Gastroesophageal sphincter (tissue), 4 donors: ENCODE measurements around the gene PNPLA8. TPM values are rescaled to one million over a fixed set of nuclear protein-coding genes. Genes with fewer than 3 reads are reported as not detected.

Source experiments
- ATAC-seq: fragments of 150-250 bp; one replicate; pipeline ENCODE4 v1.9.1; 2016; ENCODE audit warnings: mild to moderate bottlenecking, moderate library complexity
- H3K27ac ChIP-seq, 4 donors: fragments of 200-600 bp; sonication (generic) in 3 of 4; 1 replicate in 3 of 4; 2 replicates in 1 of 4; pipeline ENCODE4 v1.5.1; 2016 to 2019
- H3K27me3 ChIP-seq: fragments of 200-600 bp; sonication (generic); one replicate; pipeline ENCODE4 v1.5.1; 2019
- H3K36me3 ChIP-seq, 2 donors: fragments of 200-600 bp; sonication (generic); one replicate each; pipeline ENCODE4 v1.5.1; 2019; ENCODE audit warnings: control low read depth in 1 of 2
- H3K4me1 ChIP-seq, 3 donors: fragments of 200-600 bp; sonication (generic); 1 replicate in 2 of 3; 2 replicates in 1 of 3; pipeline ENCODE4 v1.5.1; 2016 to 2019; ENCODE audit warnings: control low read depth in 2 of 3
- H3K4me3 ChIP-seq, 2 donors: fragments of 200-600 bp; sonication (generic); one replicate each; pipeline ENCODE4 v1.5.1; 2019; ENCODE audit warnings: mild to moderate bottlenecking in 1 of 2, moderate library complexity in 1 of 2
- H3K9me3 ChIP-seq, 3 donors: fragments of 200-600 bp; sonication (generic); one replicate each; pipeline ENCODE4 v1.5.1; 2017 to 2019; ENCODE audit warnings: control low read depth in 2 of 3
- CTCF ChIP-seq, 4 experiments: fragments of 200-600 bp in 2 of 4; fragments of 450-650 bp in 2 of 4; sonication (generic) in 1 of 4; IDR thresholded peaks; one replicate each; pipeline ENCODE4 v1.5.1; 2017 to 2019; ENCODE audit warnings: antibody characterized with exemption in 4 of 4, mild to moderate bottlenecking in 2 of 4, moderate library complexity in 2 of 4
- EP300 ChIP-seq: sonication (generic); formaldehyde crosslinking; IDR thresholded peaks from one replicate; pipeline ENCODE4 v1.6.1; 2017; ENCODE audit warnings: antibody characterized with exemption, mild to moderate bottlenecking
- POLR2A ChIP-seq, 2 donors: fragments of 450-650 bp; IDR thresholded peaks; one replicate each; pipeline ENCODE4 v1.6.1; 2017; ENCODE audit warnings: antibody characterized with exemption in 2 of 2, mild to moderate bottlenecking in 2 of 2, moderate library complexity in 1 of 2
- POLR2AphosphoS5 ChIP-seq: sonication (generic); formaldehyde crosslinking; IDR thresholded peaks from one replicate; pipeline ENCODE4 v1.6.1; 2017; ENCODE audit warnings: antibody characterized with exemption
- WGBS, 2 donors: methylation state at CpG; one replicate each; pipeline ENCODE4 v1.1.5; 2018; ENCODE audit warnings: low coverage in 1 of 2; 5-methylcytosine and 5-hydroxymethylcytosine counted together
- total RNA-seq, 4 donors: library from RNA; depleted of rRNA; stranded (reverse); fragments of >200 nt; gene quantifications; one replicate each; pipeline ENCODE4 v1.1.0, GENCODE V29; 2016

The PNPLA8 gene
- total RNA-seq, 4 donors from 2014 or later = 28.3 to 52.1 (median 44.9) TPM

DNA sequence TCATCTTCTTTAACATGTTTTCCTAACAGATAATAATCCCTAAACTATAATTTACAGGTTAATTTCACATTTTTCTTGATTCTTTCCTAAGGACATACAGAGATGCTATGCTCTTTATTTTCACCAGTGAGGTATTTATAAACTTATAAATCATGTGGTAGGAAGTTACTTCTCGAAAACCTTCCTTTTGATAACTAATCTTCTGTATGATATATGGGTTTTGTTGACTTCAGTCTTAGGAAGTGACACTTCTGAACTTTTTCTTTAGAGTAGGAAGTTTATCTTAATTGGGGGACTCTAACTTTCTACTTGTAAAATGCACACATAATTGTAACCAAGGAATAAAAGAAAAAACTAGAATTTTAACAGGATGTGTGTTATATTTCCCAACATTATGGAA, 9.8 kb upstream of the PNPLA8 start:
- no peak for TF ChIP-seq CTCF (IDR thresholded peaks at IDR 0.05)
- no peak for TF ChIP-seq POLR2A (IDR thresholded peaks at IDR 0.05)
- no peak for TF ChIP-seq POLR2AphosphoS5
- no peak for TF ChIP-seq EP300
- no peak overlapping the region for H3K27ac ChIP-seq
- 53 to 60% methylated on average over 1 of the region's 1 CpG for WGBS, 2 donors
- no peaks in the 10 kb centered on the region for H3K36me3 ChIP-seq
- no peak for ATAC-seq
- no peaks in the 10 kb centered on the region for H3K9me3 ChIP-seq
- H3K4me1 ChIP-seq = no peaks in the 10 kb centered on the region
- no peaks in the 10 kb centered on the region for H3K27me3 ChIP-seq
- H3K4me3 ChIP-seq = no peak overlapping the region

DNA sequence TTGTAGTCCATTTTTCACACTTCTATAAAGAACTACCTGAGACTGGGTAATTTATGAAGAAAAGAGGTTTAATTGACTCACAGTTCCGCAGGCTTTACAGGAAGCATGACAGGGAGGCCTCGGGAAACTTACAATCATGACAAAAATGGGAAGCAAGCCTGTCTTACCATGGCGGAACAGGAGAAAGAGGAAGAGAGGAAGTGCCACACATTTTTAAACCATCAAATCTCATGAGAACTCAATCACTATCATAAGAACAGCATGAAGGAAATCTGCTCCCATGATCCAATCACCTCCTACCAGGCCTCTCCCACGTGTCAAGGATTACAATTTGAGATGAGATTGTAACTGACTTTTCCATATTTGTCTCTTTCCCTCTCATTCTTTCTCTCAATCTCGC, 9.3 kb upstream of the PNPLA8 start:
- Histone ChIP-seq H3K27me3 (no peaks in the 10 kb centered on the region), H3K36me3 (no peaks in the 10 kb centered on the region), H3K27ac (no peak overlapping the region), H3K4me3 (no peak overlapping the region), H3K9me3 (no peaks in the 10 kb centered on the region), H3K4me1 (no peaks in the 10 kb centered on the region)
- ATAC-seq = no peak
- 80 to 83% methylated on average over 5 of the region's 5 CpGs for WGBS, 2 donors
- TF ChIP-seq POLR2AphosphoS5 (no peak), EP300 (no peak), CTCF (IDR thresholded peaks at IDR 0.05) (no peak), POLR2A (IDR thresholded peaks at IDR 0.05) (no peak)

DNA sequence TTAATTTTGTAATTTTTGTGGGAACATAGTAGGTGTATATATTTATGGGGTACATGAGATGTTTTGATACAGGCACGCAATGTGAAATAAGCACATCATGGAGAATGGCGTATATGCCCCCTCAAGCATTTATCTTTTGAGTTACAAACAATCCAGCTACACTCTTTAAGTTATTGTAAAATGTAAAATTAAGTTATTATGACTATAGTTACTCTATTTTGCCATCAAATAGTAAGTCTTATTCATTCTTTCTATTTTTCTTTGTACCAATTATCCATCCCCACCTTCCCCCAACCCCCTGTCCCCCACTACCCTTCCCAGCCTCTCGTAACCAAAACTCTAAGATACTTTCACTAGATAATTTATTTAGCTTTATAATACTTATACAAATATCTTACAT, 7.8 kb upstream of the PNPLA8 start:
- no peaks in the 10 kb centered on the region for H3K36me3 ChIP-seq
- no peaks in the 10 kb centered on the region for H3K4me1 ChIP-seq
- no peak overlapping the region for H3K27ac ChIP-seq
- no peaks in the 10 kb centered on the region for H3K9me3 ChIP-seq
- no peaks in the 10 kb centered on the region for H3K27me3 ChIP-seq
- 93 to 100% methylated on average over 3 of the region's 3 CpGs for WGBS, 2 donors
- TF ChIP-seq CTCF (IDR thresholded peaks at IDR 0.05) (no peak), POLR2AphosphoS5 (no peak), POLR2A (IDR thresholded peaks at IDR 0.05) (no peak), EP300 (no peak)
- ATAC-seq = no peak
- no peak overlapping the region for H3K4me3 ChIP-seq

- ATAC-seq = no peak
- H3K36me3 ChIP-seq = no peaks in the 10 kb centered on the region
- no peak overlapping the region for H3K4me3 ChIP-seq
- no peaks in the 10 kb centered on the region for H3K9me3 ChIP-seq
- no peak overlapping the region for H3K27ac ChIP-seq
- H3K27me3 ChIP-seq = no peaks in the 10 kb centered on the region
- peaks cover 4 to 13% (median 6%) of the 10 kb centered on the region in 3 donors for H3K4me1 ChIP-seq
- 67 to 84% methylated on average over 3 of the region's 3 CpGs for WGBS, 2 donors
- TF ChIP-seq POLR2A (IDR thresholded peaks at IDR 0.05) (no peak), EP300 (no peak), CTCF (IDR thresholded peaks at IDR 0.05) (no peak), POLR2AphosphoS5 (no peak)
Observed at GRCh38 chr7:108529341-108529740, 3.4 kb upstream of the PNPLA8 start.

DNA sequence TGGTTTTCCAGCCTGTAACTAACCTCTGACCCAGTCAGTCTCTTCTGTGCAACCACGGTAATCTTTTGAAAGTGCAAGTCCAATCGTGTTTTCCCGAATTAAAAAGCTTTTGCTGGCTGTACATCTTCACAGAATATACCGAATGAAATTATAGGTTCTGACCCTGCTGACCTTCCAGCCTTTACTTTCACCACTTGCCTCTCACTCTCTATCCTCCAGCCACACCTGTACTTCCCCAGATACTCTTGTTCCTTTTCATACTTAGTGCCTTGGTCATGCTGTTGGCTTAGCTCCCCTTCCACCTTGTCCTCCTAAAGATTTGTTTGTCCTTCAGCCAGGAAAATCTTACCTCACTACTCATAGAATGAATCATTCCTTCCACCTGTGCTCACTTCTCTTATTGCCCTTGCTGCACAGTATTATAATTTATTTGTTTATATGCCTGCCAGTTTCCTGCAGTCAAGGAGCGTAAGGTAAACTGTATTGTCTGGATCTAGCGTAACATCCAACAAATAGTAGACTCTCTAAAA, 2.3 kb upstream of the PNPLA8 start:
- no peak for TF ChIP-seq POLR2A (IDR thresholded peaks at IDR 0.05)
- TF ChIP-seq POLR2AphosphoS5 = no peak
- TF ChIP-seq CTCF (IDR thresholded peaks at IDR 0.05) = no peak
- TF ChIP-seq EP300 = no peak
- H3K9me3 ChIP-seq = no peaks in the 10 kb centered on the region
- H3K4me1 ChIP-seq = peaks cover 10 to 24% (median 17%) of the 10 kb centered on the region in 3 donors
- WGBS, 2 donors = 94 to 95% methylated on average over 5 to 6 of the region's 6 CpGs
- ATAC-seq = no peak
- H3K27ac ChIP-seq = no peak overlapping the region
- no peaks in the 10 kb centered on the region for H3K36me3 ChIP-seq
- H3K4me3 ChIP-seq = no peak overlapping the region
- no peaks in the 10 kb centered on the region for H3K27me3 ChIP-seq
